Esophagus squamous epithelium (tissue), 4 donors: Measurements from ENCODE around the gene GCM1.

Experiments
- CTCF ChIP-seq, 6 experiments: fragments of 450-650 bp in 4 of 6; fragments of 200-600 bp in 2 of 6; sonication (generic) in 2 of 6; IDR thresholded peaks; one replicate each; pipeline ENCODE4 v1.5.1; 2016 to 2019; ENCODE audit warnings: antibody characterized with exemption in 6 of 6, mild to moderate bottlenecking in 4 of 6, moderate library complexity in 4 of 6
- POLR2A ChIP-seq, 4 donors: fragments of 450-650 bp; IDR thresholded peaks; one replicate each; pipeline ENCODE4 v1.6.1; 2017; ENCODE audit warnings: antibody characterized with exemption in 4 of 4, mild to moderate bottlenecking in 4 of 4, moderate library complexity in 3 of 4

GRCh38 chr6:53151676-53152075 is 3.0 kb upstream of the GCM1 start:
- TF ChIP-seq POLR2A (IDR thresholded peaks at IDR 0.05) (no peak), CTCF (IDR thresholded peaks at IDR 0.05) (no peak)
